A375 (cell line): ENCODE measurements around the gene CDKN2D. TPM values are rescaled to one million over a fixed set of nuclear protein-coding genes. Genes with fewer than 3 reads are reported as not detected.

Experiments used
- small RNA-seq: library from RNA; depleted of rRNA; stranded (forward); fragments of <200 nt; gene quantifications from one replicate; pipeline ENCODE3, GENCODE V24; 2014
- total RNA-seq: library from RNA; depleted of rRNA; stranded (reverse); fragments of >200 nt; shearing (Covaris generic); gene quantifications from 2 replicates; pipeline ENCODE4 v1.2.3, GENCODE V29; 2014; rRNA removed

The CDKN2D gene
- 16.3 and 17.4 TPM in 2 replicates for total RNA-seq

DNA sequence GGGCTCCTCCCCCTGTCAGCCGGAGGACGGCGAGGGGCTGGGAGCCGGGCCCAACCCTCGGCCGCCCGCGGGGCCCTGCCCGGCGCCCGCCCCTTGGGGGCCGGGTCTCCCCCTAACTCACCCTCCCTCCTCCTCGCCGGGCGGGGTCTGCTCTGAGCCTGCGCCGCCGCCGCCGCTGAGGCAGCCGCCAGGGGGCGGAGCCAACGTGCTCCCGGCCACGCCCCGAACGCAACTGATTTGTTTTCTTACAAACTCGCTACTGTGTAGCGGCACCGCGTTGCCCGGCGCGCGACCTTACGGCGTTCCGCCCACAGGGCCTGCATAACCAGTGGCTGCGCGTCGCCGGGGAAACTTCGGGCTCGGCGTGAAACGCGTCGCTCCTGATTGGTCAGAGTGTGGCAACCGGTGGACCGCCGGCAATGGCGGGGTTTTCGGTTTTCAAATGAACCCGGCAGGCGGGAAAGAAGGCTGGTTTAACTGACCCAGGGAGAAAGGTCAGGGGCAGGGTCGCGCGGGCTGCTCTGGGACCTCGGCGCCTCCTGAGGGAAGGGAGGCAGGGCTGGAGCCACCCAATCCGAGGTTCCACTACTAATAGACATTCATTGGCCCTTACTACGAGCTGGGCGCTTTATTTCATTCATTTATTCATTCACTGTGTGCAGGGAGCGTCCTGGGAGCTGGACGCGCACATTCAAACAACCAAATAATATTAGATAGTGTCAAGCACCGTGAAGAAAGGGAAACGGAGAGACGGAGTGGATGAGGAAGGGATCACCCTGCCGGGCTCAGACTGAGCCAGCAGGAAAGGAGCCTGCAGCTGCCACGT lies at the start of gene CDKN2D:
Gene CDKN2D, minus strand, starts transcription at position 154 of the 826 bp plus-strand sequence. CDS start 326 bp downstream, outside the sequence.

GRCh38 chr19:10587022-10587838 lies 18.5 kb upstream of the CDKN2D start, which contains the start of gene AP1M2:
Gene AP1M2 (minus strand): TSS chr19:10587312. CDS start chr19:10587231, 81 bp downstream.

DNA sequence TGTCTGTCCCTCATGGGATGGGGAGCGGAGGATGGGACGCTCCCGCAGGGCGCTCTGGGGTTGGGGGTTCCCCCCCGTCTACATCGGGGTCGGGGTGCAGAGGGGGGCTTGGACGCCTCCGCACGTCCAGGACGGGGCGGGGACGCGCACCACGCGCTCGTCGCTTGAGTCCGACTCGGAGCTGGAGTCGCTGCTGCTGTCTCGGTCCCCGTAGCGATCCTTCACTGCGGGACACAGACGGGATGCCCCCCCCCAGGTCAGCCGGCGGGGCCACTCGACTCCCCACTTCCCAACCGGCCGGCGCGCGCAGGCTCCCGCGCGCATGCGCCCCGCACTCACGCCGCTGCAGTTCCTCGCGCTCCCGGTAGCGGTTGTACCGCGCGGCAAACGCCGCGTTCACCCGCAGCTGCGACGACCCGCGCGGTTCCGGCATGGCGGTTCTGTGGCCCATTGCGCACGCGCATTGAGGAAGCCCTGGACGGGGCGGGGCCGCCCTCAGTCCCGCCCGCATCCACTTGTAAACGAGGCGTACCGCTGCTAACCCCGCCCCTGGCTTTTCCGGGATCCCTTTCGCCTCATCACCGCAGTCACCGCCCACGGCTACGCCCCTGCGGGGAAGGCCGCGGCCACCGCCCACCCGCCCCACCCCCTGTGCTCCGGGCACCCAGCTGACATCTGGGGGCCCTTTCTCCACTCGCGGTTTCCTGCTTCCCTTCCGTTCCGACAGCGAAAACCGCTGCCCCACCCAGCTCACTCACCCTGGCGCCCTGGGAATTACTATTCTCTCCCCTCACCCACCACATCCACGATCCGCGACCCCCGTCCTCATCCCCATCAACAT lies 3.0 kb downstream of the CDKN2D start, which contains the start of gene KRI1:
Gene KRI1, minus strand, starts transcription at position 444 of the 841 bp plus-strand sequence. Its CDS starts 11 bp downstream, at position 433.

GRCh38 chr19:10543420-10544241 lies 25.1 kb downstream of the CDKN2D start, which contains the start of gene ATG4D:
Gene ATG4D (plus strand): TSS chr19:10543904. CDS start chr19:10544091, 187 bp downstream.

GRCh38 chr19:10517361-10517759 lies 51.4 kb downstream of the CDKN2D start, which contains the start of gene S1PR5:
Gene S1PR5 (minus strand): TSS chr19:10517447. CDS start chr19:10515011, 2,436 bp downstream.

Small RNA genes lying within 50 kb of the gene (small RNA-seq; reads per million reads assigned to genes)
- not detected for gene MIR1238
- not detected for gene RNU7-140P

Other genes starting within 250 kb of the CDKN2D start
- 40.7 and 50.4 TPM in 2 replicates for gene RAVER1, start 235.4 kb downstream of the CDKN2D start, total RNA-seq
- gene ICAM3, start 229.4 kb downstream of the CDKN2D start, total RNA-seq = 12.8 and 19.7 TPM in 2 replicates
- 141 and 161 TPM in 2 replicates for gene TYK2, start 188.4 kb downstream of the CDKN2D start, total RNA-seq
- gene CDC37, start 165.4 kb downstream of the CDKN2D start, total RNA-seq = 639 and 659 TPM in 2 replicates
- gene PDE4A, start 148.4 kb downstream of the CDKN2D start, total RNA-seq = 4.5 and 4.9 TPM in 2 replicates
- gene KEAP1, start 65.6 kb downstream of the CDKN2D start, total RNA-seq = 69.0 and 75.7 TPM in 2 replicates
- 1.9 and 3.9 TPM in 2 replicates for gene S1PR5, start 51.5 kb downstream of the CDKN2D start, total RNA-seq
- gene ATG4D, start 25.1 kb downstream of the CDKN2D start, total RNA-seq = 49.4 and 49.9 TPM in 2 replicates
- 58.0 and 61.9 TPM in 2 replicates for gene KRI1, start 3.0 kb downstream of the CDKN2D start, total RNA-seq
- 4.1 and 5.6 TPM in 2 replicates for gene AP1M2, start 18.3 kb upstream of the CDKN2D start, total RNA-seq
- gene SLC44A2, start 56.6 kb upstream of the CDKN2D start, total RNA-seq = 17.6 and 38.2 TPM in 2 replicates
- gene ILF3, start 85.4 kb upstream of the CDKN2D start, total RNA-seq = 351 and 361 TPM in 2 replicates
- 54.7 and 60.1 TPM in 2 replicates for gene QTRT1, start 132.5 kb upstream of the CDKN2D start, total RNA-seq
- 94.8 and 95.6 TPM in 2 replicates for gene DNM2, start 149.1 kb upstream of the CDKN2D start, total RNA-seq